DMS79 treated with DMSO at 0.1 percent for 48 hours (cell line): ENCODE data around the gene C16orf87.
"Not testable (repeated sequence)": the region's sequence is repeated elsewhere in the genome, so short reads cannot be mapped to it uniquely, and the experiment has no call there.

Experiments used
- DNase-seq: peaks from one replicate; lab custom pipeline; 2025; lab: John Stamatoyannopoulos, UW

C16orf87 gene

GRCh38 chr16:46830902-46831647, at the start of gene C16orf87:
C16orf87 (minus strand) TSS chr16:46831180; CDS start chr16:46831149, 31 bp downstream.
- peak; percentile 35 for DNase-seq

GRCh38 chr16:46875243-46875642, 44.3 kb upstream of the C16orf87 start:
- DNase-seq = no peak

GRCh38 chr16:46873201-46873600, 42.2 kb upstream of the C16orf87 start:
- no peak for DNase-seq

GRCh38 chr16:46871597-46871996, 40.6 kb upstream of the C16orf87 start:
- DNase-seq = no peak

- DNase-seq = not testable (repeated sequence)
Measured at GRCh38 chr16:46868891-46869290, 37.9 kb upstream of the C16orf87 start.

- not testable (repeated sequence) for DNase-seq
Measured at GRCh38 chr16:46867486-46867885, 36.5 kb upstream of the C16orf87 start.

- DNase-seq = no peak
Measured at GRCh38 chr16:46866286-46866685, 35.3 kb upstream of the C16orf87 start.

- DNase-seq = no peak
Measured at GRCh38 chr16:46862555-46863447, 31.8 kb upstream of the C16orf87 start.

- no peak for DNase-seq
Measured at GRCh38 chr16:46859719-46860152, 28.8 kb upstream of the C16orf87 start.

- DNase-seq = no peak
Measured at GRCh38 chr16:46858151-46858550, 27.2 kb upstream of the C16orf87 start.

GRCh38 chr16:46857368-46857945, 26.5 kb upstream of the C16orf87 start:
- peak; percentile 11 for DNase-seq

- no peak for DNase-seq
Measured at GRCh38 chr16:46855389-46855788, 24.4 kb upstream of the C16orf87 start.

- no peak for DNase-seq
Measured at GRCh38 chr16:46854846-46855245, 23.9 kb upstream of the C16orf87 start.

GRCh38 chr16:46853713-46854443, 22.9 kb upstream of the C16orf87 start:
- peak; percentile 16 for DNase-seq

GRCh38 chr16:46852130-46852529, 21.1 kb upstream of the C16orf87 start:
- DNase-seq = no peak

GRCh38 chr16:46850619-46851555, 19.9 kb upstream of the C16orf87 start:
- no peak for DNase-seq

- no peak for DNase-seq
Measured at GRCh38 chr16:46848768-46849764, 18.1 kb upstream of the C16orf87 start.

GRCh38 chr16:46845952-46846351, 15.0 kb upstream of the C16orf87 start:
- DNase-seq = no peak

- DNase-seq = no peak
Measured at GRCh38 chr16:46844771-46845170, 13.8 kb upstream of the C16orf87 start.
